CD4-positive, alpha-beta memory T cell (primary cell): ENCODE results near the gene GP9. TPM values are rescaled to one million over a fixed set of nuclear protein-coding genes. Genes with fewer than 3 reads are reported as not detected.
"Not testable (repeated sequence)": the region's sequence is repeated elsewhere in the genome, so short reads cannot be mapped to it uniquely, and the experiment has no call there.

Source experiments
- CTCF ChIA-PET: fragments of 350-600 bp; sonication (Branson Sonifier 250); formaldehyde crosslinking; loops from one replicate; lab custom pipeline; 2021; ENCODE audit warnings: inconsistent platforms; ENCODE audit not compliant: partially characterized antibody; lab: Charles Lee
- POLR2A ChIA-PET: fragments of 350-600 bp; sonication (Branson Sonifier 250); formaldehyde crosslinking; loops from one replicate; lab custom pipeline; 2021; ENCODE audit not compliant: partially characterized antibody; lab: Charles Lee
- DNase-seq, 5 donors: peaks; one replicate each; pipeline versions ENCODE4 v3.0.0 to v3.0.0-alpha.2; 2020 to 2022; ENCODE audit warnings: mixed read lengths in 1 of 5
- H3K27ac ChIP-seq: one replicate; pipeline ENCODE4 v1.7.0; 2013; ENCODE audit warnings: low read depth, low read length
- H3K27me3 ChIP-seq: 2 replicates; pipeline ENCODE4 v1.7.0; 2013; ENCODE audit warnings: mild to moderate bottlenecking, low read length, moderate library complexity; ENCODE audit not compliant: insufficient read depth
- H3K36me3 ChIP-seq: 2 replicates; pipeline ENCODE4 v1.7.0; 2013; ENCODE audit warnings: mild to moderate bottlenecking, low read length, moderate library complexity; ENCODE audit not compliant: insufficient read depth
- H3K4me1 ChIP-seq: 2 replicates; pipeline ENCODE4 v1.7.0; 2013; ENCODE audit warnings: mild to moderate bottlenecking, low read length, moderate library complexity; ENCODE audit not compliant: insufficient read depth
- H3K4me3 ChIP-seq, 2 donors: one replicate each; pipeline ENCODE4 v1.7.0; 2013; ENCODE audit warnings: low read length in 2 of 2, mild to moderate bottlenecking in 1 of 2
- H3K9me3 ChIP-seq, 2 donors: one replicate each; pipeline ENCODE4 v1.7.0; 2013; ENCODE audit warnings: low read length in 2 of 2, control low read depth in 1 of 2; ENCODE audit not compliant: control insufficient read depth in 1 of 2
- H3K27ac Mint-ChIP-seq, 7 donors: one replicate each; pipeline ENCODE4 v1.8.0; 2020 to 2021; ENCODE audit warnings: mixed read lengths in 7 of 7, mild to moderate bottlenecking in 6 of 7, inconsistent platforms in 3 of 7, moderate library complexity in 3 of 7
- H3K27me3 Mint-ChIP-seq, 2 donors: one replicate each; pipeline ENCODE4 v1.8.0; 2020 to 2021; ENCODE audit warnings: mixed read lengths in 2 of 2
- H3K36me3 Mint-ChIP-seq, 2 donors: one replicate each; pipeline ENCODE4 v1.8.0; 2020 to 2021; ENCODE audit warnings: mixed read lengths in 2 of 2, inconsistent platforms in 1 of 2, mild to moderate bottlenecking in 1 of 2
- H3K4me1 Mint-ChIP-seq, 4 donors: one replicate each; pipeline ENCODE4 v1.8.0; 2020 to 2021; ENCODE audit warnings: mixed read lengths in 4 of 4, mild to moderate bottlenecking in 1 of 4
- H3K4me3 Mint-ChIP-seq, 8 donors: one replicate each; pipeline ENCODE4 v1.8.0; 2020 to 2021; ENCODE audit warnings: mixed read lengths in 8 of 8, mild to moderate bottlenecking in 7 of 8, moderate library complexity in 6 of 8, inconsistent platforms in 3 of 8
- H3K9me3 Mint-ChIP-seq, 8 donors: one replicate each; pipeline ENCODE4 v1.8.0; 2020 to 2021; ENCODE audit warnings: mixed read lengths in 8 of 8, mild to moderate bottlenecking in 5 of 8, inconsistent platforms in 3 of 8, moderate library complexity in 1 of 8
- intact Hi-C: fragments of 100-400 bp; cut with micrococcal nuclease; formaldehyde crosslinking; loops from one replicate; pipeline ENCODE4 v1.15.1; 2023
- polyA plus RNA-seq, 2 donors: library from polyadenylated mRNA; unstranded; fragments of 300-500 nt; fragmentation: Illumina TruSeq; gene quantifications; one replicate each; pipeline ENCODE4 v1.2.3, GENCODE V29; 2021
- total RNA-seq, 2 experiments: library from RNA; stranded (reverse); gene quantifications; one replicate each; pipeline ENCODE4 v1.2.3, GENCODE V29; 2021

GP9 gene
- total and polyA plus RNA-seq, 4 experiments from 2014 or later = not detected

GRCh38 chr3:129085165-129085715, 24.7 kb downstream of the GP9 start:
- DNase-seq = no peak
- H3K9me3 Mint-ChIP-seq = no peaks in the 10 kb centered on the region
- Histone ChIP-seq H3K27ac (no peak overlapping the region), H3K4me3 (no peak overlapping the region), H3K36me3 (no peaks in the 10 kb centered on the region), H3K9me3 (no peaks in the 10 kb centered on the region), H3K4me1 (no peaks in the 10 kb centered on the region), H3K27me3 (no peaks in the 10 kb centered on the region)
- no peaks in the 10 kb centered on the region for H3K36me3 Mint-ChIP-seq
- ChIA-PET CTCF (interaction anchor here (0.7 to 1.3 kb wide), 3 partner anchors 33 to 115 kb away, joined by 3 to 4 read pairs (median 3); no protein-coding TSS in a partner anchor), POLR2A (interaction anchor here (1.2 to 2.6 kb wide), 2 partner anchors 32 to 34 kb away, joined by 6 to 17 read pairs; no protein-coding TSS in a partner anchor)
- H3K27me3 Mint-ChIP-seq = no peaks in the 10 kb centered on the region
- intact Hi-C loops = no loop called here
- H3K4me1 Mint-ChIP-seq = peaks cover 0 to 7% (median 6%) of the 10 kb centered on the region in 4 donors
- peak overlapping the region in 1 of 7 donors; percentile 48 for H3K27ac Mint-ChIP-seq
- no peak overlapping the region for H3K4me3 Mint-ChIP-seq

- H3K27me3 Mint-ChIP-seq = no peaks in the 10 kb centered on the region
- intact Hi-C loops = no loop called here
- H3K9me3 ChIP-seq = no peaks in the 10 kb centered on the region
- POLR2A ChIA-PET = interaction anchor here (1.2 to 2.6 kb wide), 2 partner anchors 33 kb away, joined by 6 to 17 read pairs; no protein-coding TSS in a partner anchor
- no peak overlapping the region for H3K27ac ChIP-seq
- no peaks in the 10 kb centered on the region for H3K36me3 Mint-ChIP-seq
- no peaks in the 10 kb centered on the region for H3K36me3 ChIP-seq
- DNase-seq = no peak
- no peak overlapping the region for H3K4me3 ChIP-seq
- H3K4me1 Mint-ChIP-seq = peaks cover 0 to 7% (median 6%) of the 10 kb centered on the region in 4 donors
- H3K27me3 ChIP-seq = no peaks in the 10 kb centered on the region
- H3K9me3 Mint-ChIP-seq = no peaks in the 10 kb centered on the region
- peak overlapping the region in 1 of 7 donors; percentile 48 for H3K27ac Mint-ChIP-seq
- no peak overlapping the region for H3K4me3 Mint-ChIP-seq
- CTCF ChIA-PET = interaction anchor here (1.3 kb wide), 1 partner anchor 116 kb away, joined by 4 read pairs; no protein-coding TSS in a partner anchor
- no peaks in the 10 kb centered on the region for H3K4me1 ChIP-seq
Measured at GRCh38 chr3:129085818-129086217, 25.2 kb downstream of the GP9 start.

DNA sequence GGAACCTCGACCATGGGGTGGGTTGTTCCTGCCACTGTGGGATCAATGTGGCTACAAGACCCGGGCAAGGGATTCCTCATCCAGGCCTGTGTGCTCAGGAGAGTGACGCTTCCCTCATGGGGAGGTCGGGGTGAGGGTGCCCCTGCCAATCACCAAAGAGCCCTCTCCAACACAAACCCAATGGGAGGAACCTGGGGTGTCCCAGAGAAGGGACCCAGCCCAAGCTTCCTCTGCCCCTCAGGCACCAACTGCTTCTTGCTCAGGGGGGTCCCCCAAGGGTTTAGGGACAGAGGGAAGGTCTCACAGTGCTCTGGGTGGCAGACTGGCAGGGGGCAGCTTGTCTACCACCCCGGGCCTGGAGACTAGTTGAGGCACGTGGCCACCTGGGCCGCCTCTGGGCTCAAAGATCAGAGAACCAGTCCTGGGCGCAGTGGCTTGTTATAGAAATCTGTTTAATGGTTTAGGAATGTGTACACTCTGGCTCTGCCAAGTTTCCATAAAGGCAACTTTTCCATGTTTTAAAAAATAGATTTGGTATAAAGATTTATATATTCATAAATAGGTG, 26.6 kb downstream of the GP9 start:
- POLR2A ChIA-PET = interaction anchor here (2.6 kb wide), 1 partner anchor 32 kb away, joined by 17 read pairs; no protein-coding TSS in a partner anchor
- no peak overlapping the region for H3K27ac ChIP-seq
- intact Hi-C loops = no loop called here
- DNase-seq = no peak
- Mint-ChIP-seq H3K27me3 (no peaks in the 10 kb centered on the region), H3K9me3 (no peaks in the 10 kb centered on the region), H3K4me1 (peaks cover 0 to 5% (median 3%) of the 10 kb centered on the region in 4 donors), H3K27ac (no peak overlapping the region), H3K4me3 (no peak overlapping the region), H3K36me3 (peaks cover 2 to 6% of the 10 kb centered on the region in 2 donors)
- no peaks in the 10 kb centered on the region for H3K27me3 ChIP-seq
- CTCF ChIA-PET = no interaction called here
- no peaks in the 10 kb centered on the region for H3K4me1 ChIP-seq
- H3K36me3 ChIP-seq = no peaks in the 10 kb centered on the region
- no peaks in the 10 kb centered on the region for H3K9me3 ChIP-seq
- no peak overlapping the region for H3K4me3 ChIP-seq

- H3K4me3 Mint-ChIP-seq, H3K27me3 ChIP-seq, CTCF ChIA-PET, H3K9me3 Mint-ChIP-seq, H3K36me3 Mint-ChIP-seq, H3K27ac Mint-ChIP-seq, H3K4me1 Mint-ChIP-seq, H3K36me3 ChIP-seq, intact Hi-C loops, POLR2A ChIA-PET, H3K4me3 ChIP-seq, H3K9me3 ChIP-seq, H3K4me1 ChIP-seq, H3K27me3 Mint-ChIP-seq, H3K27ac ChIP-seq: not testable (repeated sequence)
- peak in 1 of 5 donors; percentile 8 for DNase-seq
Measured at GRCh38 chr3:129087904-129088303, 27.3 kb downstream of the GP9 start.

DNA sequence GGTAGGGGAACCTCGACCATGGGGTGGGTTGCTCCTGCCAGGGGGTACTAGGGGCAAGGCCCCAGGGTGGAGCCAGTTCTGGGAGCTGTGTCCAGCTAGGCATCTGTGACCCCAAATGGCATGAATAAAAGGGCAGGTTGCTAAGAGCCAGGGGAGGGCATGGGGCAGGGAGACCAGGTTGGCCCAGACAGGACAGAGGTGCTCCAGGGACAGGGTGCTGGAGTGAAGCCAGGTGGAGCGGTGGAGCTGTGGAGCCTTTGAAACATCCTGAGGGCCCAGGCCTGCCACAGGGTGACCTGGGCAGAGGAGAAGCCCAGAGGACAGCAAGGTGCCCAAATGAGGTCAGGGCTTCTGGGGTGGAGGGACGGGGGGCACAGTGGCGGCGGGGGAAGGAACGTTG, 27.7 kb downstream of the GP9 start:
- H3K36me3 Mint-ChIP-seq, CTCF ChIA-PET, POLR2A ChIA-PET, H3K36me3 ChIP-seq, H3K4me3 ChIP-seq, H3K27me3 Mint-ChIP-seq, H3K4me1 ChIP-seq, H3K4me3 Mint-ChIP-seq, DNase-seq, H3K27ac Mint-ChIP-seq, H3K27ac ChIP-seq, H3K9me3 Mint-ChIP-seq, H3K4me1 Mint-ChIP-seq, intact Hi-C loops, H3K27me3 ChIP-seq, H3K9me3 ChIP-seq: not testable (repeated sequence)

DNA sequence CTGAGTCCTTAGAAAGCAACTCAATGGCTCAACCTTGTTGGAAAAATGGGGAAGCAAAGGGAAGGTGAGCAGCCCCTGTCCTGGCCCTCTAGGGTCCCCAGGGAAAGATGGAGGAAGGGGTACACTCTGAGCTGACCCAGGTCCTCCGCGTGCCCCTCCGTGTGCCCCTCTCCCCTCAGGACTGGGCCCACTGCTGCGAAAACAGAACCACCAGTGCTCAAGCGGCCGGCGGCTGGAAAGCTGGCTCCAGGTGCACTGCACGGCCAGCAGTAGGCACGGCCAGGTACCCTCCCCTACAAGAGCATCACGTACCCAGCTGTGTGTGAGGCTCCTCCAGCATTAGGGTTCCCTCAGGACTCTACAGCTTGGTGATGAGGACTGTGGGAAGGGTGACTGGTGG, 34.7 kb downstream of the GP9 start:
- peaks cover 24% of the 10 kb centered on the region for H3K36me3 ChIP-seq
- H3K36me3 Mint-ChIP-seq = peaks cover 33 to 48% of the 10 kb centered on the region in 2 donors
- peaks cover 25 to 36% (median 29%) of the 10 kb centered on the region in 4 donors for H3K4me1 Mint-ChIP-seq
- H3K4me3 Mint-ChIP-seq = no peak overlapping the region
- intact Hi-C loops = no loop called here
- no peak overlapping the region for H3K27ac Mint-ChIP-seq
- no peaks in the 10 kb centered on the region for H3K9me3 ChIP-seq
- no peak overlapping the region for H3K27ac ChIP-seq
- POLR2A ChIA-PET = interaction anchor here (1.1 to 1.6 kb wide), 2 partner anchors 23 to 25 kb away, joined by 3 to 5 read pairs; no protein-coding TSS in a partner anchor
- no peak overlapping the region for H3K4me3 ChIP-seq
- DNase-seq = no peak
- CTCF ChIA-PET = interaction anchor here (0.8 to 2.2 kb wide), 4 partner anchors 25 to 125 kb away, joined by 3 to 6 read pairs (median 4); no protein-coding TSS in a partner anchor
- H3K4me1 ChIP-seq = peaks cover 4% of the 10 kb centered on the region
- H3K27me3 Mint-ChIP-seq = no peaks in the 10 kb centered on the region
- H3K9me3 Mint-ChIP-seq = no peaks in the 10 kb centered on the region
- H3K27me3 ChIP-seq = no peaks in the 10 kb centered on the region

DNA sequence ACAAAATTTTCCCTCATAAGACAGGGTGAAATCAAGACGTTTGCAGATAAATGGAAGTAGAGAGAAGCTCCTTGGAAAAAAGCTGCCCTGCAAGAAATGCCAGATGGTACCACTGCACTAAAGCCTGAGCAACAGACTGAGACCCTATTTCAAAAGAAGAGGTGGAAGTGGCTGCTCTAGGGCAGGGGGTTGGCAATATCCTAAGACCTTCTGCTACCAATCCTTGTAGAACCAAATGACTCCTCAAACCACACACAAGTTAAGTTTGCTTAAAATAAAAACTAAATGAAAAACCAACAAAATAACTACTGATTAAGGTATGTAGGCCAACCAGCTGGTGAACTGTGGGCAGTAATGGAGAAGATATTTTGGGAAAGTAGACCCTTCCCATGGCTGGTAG, 39.7 kb downstream of the GP9 start:
- CTCF ChIA-PET = interaction anchor here (1.2 kb wide), 2 partner anchors 16 to 130 kb away, joined by 3 to 4 read pairs; no protein-coding TSS in a partner anchor

More for the DNA sequence above, 39.7 kb downstream of the GP9 start:
- peaks cover 37% of the 10 kb centered on the region for H3K4me1 ChIP-seq
- Mint-ChIP-seq H3K27ac (peak overlapping the region in 4 of 7 donors; percentile 0 to 55 (median 1)), H3K4me1 (peaks cover 51 to 83% (median 63%) of the 10 kb centered on the region in 4 donors), H3K9me3 (no peaks in the 10 kb centered on the region), H3K36me3 (peaks cover 24 to 49% of the 10 kb centered on the region in 2 donors), H3K4me3 (no peak overlapping the region), H3K27me3 (no peaks in the 10 kb centered on the region)
- no peaks in the 10 kb centered on the region for H3K27me3 ChIP-seq
- intact Hi-C loops = no loop called here
- no peak for DNase-seq
- no peaks in the 10 kb centered on the region for H3K9me3 ChIP-seq
- POLR2A ChIA-PET = interaction anchor here (1.0 to 7.5 kb wide), 3 partner anchors 19 to 73 kb away, joined by 3 to 64 read pairs (median 4); partner anchors contain the start of gene RAB43
- H3K27ac ChIP-seq = no peak overlapping the region
- H3K4me3 ChIP-seq = no peak overlapping the region
- peaks cover 11% of the 10 kb centered on the region for H3K36me3 ChIP-seq
